ENCODE measurements around the gene LTB. TPM values are rescaled to one million over a fixed set of nuclear protein-coding genes. Genes with fewer than 3 reads are reported as not detected.

Gene LTB
- total and polyA plus RNA-seq, 2 of the 13 experiments (the other 11 are each of a cell fraction or from before 2014, with no cell fraction given) = 0.09 to 0.22 TPM

DNA sequence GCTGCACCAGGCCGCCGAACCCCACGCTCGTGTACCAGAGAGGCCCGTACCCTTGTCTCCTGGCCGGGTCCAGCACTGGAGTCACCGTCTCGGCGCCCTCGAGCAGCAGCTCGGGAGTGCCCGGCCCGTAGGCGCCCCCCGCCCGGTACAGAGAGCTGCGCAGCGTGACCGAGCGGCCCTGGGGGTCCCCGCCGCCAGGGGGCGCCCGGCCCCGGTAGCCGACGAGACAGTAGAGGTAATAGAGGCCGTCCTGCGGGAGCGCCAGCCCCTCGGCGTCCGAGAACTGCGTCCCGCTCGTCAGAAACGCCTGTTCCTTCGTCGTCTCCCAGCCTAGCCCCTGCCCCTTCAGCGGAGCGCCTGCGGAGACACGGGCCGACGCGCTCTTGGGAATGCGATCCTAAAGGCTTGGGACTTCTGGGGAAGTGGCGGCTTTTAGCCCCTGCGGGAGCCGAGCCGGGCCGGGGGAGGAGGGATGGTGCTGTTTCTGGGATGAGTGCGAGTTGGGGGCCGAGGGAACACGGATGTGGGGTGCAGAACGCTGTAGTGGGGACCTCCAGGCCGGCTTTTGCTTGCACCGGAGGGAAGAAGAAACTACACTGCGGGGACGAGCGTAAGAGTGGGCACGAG, 1.3 kb downstream of the LTB start (continued):
- TF ChIP-seq PAXIP1 (CRISPR knock-in tag; conservative IDR thresholded peaks at IDR 0.05) (0 out of 2 replicates have a peak, but pooled peaks have one; percentile 9), CREB1 (IDR thresholded peaks at IDR 0.05) (peak; percentile 41; the same call in 1 of the 2 replicates), CREB1 (CRISPR knock-in tag; IDR thresholded peaks at IDR 0.05) (no peak), ZNF770 (CRISPR knock-in tag; IDR thresholded peaks at IDR 0.05) (peak; percentile 91), ZBTB42 (CRISPR knock-in tag; IDR thresholded peaks at IDR 0.05) (peak; percentile 31; the same call in 1 of the 2 replicates), KLF11 (CRISPR knock-in tag; IDR thresholded peaks at IDR 0.05) (0 out of 2 replicates have a peak, but pooled peaks have one; percentile 18), MED1 (CRISPR knock-in tag; IDR thresholded peaks at IDR 0.05) (peak; percentile 36; the same call in 1 of the 2 replicates), ZNF513 (CRISPR knock-in tag; conservative IDR thresholded peaks at IDR 0.05) (0 out of 2 replicates have a peak, but pooled peaks have one; percentile 21), ZBTB26 (CRISPR knock-in tag; IDR thresholded peaks at IDR 0.05; ENCODE audit: borderline replicate concordance) (0 out of 2 replicates have a peak, but pooled peaks have one; percentile 63), SRSF9 (IDR thresholded peaks at IDR 0.05; ENCODE audit: borderline replicate concordance, insufficient read depth, low read depth, low read length, poor library complexity, severe bottlenecking) (no peak), ZSCAN20 (CRISPR knock-in tag; IDR thresholded peaks at IDR 0.05; ENCODE audit: borderline replicate concordance) (peak; percentile 29; the same call in 1 of the 2 replicates), KDM5A (IDR thresholded peaks at IDR 0.05; ENCODE audit: borderline replicate concordance, low read length) (no peak), ZBTB21 (CRISPR knock-in tag; IDR thresholded peaks at IDR 0.05) (no peak), ATF2 (CRISPR knock-in tag; IDR thresholded peaks at IDR 0.05) (peak; percentile 65), ZNF782 (CRISPR knock-in tag; IDR thresholded peaks at IDR 0.05; ENCODE audit: borderline replicate concordance) (peak; percentile 27; the same call in 1 of the 2 replicates), ZFP1 (CRISPR knock-in tag; IDR thresholded peaks at IDR 0.05) (0 out of 2 replicates have a peak, but pooled peaks have one; percentile 2)
